GM18517 (cell line): ENCODE measurements around the gene FMOD.
"Not testable (repeated sequence)": the region's sequence is repeated elsewhere in the genome, so short reads cannot be mapped to it uniquely, and the experiment has no call there.

ENCODE experiments used
- ATAC-seq: cut with Tn5 transposase; IDR thresholded peaks from one replicate; pipeline ENCODE4 v1.9.1; 2021; ENCODE audit warnings: mild to moderate bottlenecking, moderate library complexity; ENCODE audit not compliant: unreplicated experiment

The FMOD gene

DNA sequence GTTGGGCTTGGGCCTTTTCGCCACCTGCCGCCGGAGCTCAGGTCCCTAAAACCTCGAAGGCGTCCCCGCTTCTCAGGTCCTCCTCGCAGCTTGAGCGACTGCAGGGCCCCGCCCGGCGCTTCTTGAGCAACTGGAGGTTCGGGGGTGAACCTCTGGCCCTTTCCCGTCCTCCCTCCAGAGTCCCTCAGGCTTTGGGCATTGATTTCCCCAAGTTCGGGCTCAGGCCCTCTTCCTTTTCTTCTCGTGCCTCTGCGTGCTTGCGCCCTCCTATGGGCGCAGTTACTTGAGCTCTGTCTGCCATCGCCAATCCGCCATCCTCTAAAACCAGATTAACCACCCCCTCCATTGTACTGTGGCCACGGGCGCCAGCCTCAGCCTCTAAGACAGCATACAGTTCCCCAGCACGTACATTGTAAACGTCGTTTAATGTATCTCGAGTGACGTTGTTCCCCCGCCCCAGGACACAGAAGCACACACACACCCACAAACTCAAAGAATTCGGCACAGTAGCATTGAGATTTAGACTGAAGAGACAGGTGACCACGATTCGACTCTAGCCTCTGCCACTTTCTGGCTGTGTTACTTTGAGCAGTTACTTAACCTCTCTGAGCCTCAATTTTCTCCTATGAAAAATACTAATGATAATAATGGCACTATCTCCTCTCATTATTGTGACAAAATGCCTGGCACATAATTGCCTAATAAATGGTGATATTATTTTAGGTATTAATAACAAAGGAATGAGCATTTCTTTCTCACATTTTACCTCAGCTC lies 23.1 kb downstream of the FMOD start:
- ATAC-seq = peak; percentile 30

DNA sequence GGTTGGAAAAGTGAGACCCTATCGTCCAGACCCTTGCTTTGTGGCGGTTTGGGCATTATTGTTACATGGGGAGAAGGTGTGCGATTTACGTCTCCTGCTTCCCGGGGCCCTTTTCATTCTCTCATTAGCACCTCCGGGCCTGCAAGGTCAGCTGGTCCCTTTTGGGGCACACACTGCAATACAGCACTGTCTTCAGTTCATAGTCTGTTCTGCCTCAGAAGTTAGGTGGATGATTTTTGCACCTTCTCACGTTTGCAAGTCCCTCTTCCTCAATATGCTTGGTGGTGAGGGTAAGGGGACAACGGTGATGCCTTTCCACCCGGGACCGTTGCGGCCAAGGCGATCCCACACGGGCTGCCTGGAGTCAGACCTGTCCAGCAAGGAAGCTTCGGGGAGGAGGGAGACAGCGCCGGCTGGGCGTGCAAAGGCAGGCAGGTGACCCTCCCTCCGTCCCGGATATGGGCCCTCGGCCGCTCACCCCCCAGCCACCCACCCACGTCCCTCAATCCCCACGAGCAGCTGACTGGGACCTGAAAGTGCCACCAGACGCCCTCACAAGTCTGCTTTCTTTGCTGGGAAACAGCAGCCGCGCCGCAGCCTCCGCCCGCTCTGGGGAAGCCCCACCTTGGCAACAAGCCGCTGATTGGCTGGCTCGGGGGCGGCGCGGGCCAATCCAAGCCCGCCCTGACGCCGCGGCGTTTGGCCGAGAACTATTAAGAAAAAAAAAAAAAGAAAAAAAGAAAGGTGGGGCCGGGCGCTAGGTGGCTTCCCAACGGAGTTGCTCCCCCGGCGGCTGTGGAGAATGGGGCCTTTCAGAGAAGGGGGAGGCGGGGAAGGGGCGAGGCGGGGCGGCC lies 23.9 kb downstream of the FMOD start:
- peak; percentile 54 for ATAC-seq

DNA sequence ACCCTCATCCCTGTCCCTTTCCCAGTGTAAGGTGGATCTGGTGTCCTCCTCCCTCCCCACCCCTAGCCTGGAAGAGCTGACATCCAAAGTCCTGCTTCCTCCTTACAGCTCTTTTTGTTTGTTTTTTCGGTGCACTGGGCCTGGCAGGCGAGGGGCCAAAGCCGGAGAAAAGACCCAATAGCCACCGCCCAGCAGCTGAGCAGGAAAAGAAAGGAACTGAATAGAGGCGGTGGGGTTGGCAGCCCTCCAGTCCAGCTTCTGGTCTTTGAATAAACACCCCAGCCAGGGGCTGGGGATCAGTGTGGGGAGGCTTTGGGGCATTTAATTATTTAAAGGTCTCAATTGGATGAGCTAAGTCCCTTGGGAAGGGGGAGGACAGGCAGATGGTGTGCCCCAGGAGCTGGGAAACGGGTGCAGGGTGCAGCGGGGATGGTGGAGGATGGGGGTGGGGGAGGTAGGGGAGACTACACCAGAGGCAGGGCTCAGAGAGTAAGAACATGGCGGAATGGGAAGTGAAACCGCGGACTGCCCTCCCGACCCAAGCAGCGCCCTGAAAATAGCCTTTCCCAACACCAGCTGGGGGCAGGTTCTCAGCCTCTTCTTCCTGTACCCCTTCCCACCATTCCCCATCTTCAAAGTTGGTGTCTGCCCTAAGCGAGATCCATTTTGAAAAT lies 25.4 kb downstream of the FMOD start:
- no peak for ATAC-seq

DNA sequence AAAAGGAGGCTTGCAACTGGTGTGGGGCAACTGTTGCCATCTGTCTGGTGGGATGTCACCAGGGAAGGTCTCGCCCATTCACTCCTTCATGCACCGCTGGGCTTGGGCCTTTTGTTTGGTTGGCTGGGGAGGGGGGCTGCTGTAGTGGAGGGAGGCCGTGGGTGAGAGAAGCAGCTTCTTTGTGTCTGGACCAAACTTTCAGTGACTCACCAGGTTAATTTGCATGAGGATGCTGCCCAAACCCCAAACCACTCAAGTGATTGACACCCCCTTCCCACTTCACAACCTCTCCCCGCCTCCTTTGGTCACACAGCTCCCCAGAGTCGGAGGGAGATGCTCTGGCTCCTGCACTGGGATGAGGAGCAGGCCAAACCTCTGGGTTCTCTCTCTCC lies 25.9 kb downstream of the FMOD start:
- peak; percentile 32 for ATAC-seq

DNA sequence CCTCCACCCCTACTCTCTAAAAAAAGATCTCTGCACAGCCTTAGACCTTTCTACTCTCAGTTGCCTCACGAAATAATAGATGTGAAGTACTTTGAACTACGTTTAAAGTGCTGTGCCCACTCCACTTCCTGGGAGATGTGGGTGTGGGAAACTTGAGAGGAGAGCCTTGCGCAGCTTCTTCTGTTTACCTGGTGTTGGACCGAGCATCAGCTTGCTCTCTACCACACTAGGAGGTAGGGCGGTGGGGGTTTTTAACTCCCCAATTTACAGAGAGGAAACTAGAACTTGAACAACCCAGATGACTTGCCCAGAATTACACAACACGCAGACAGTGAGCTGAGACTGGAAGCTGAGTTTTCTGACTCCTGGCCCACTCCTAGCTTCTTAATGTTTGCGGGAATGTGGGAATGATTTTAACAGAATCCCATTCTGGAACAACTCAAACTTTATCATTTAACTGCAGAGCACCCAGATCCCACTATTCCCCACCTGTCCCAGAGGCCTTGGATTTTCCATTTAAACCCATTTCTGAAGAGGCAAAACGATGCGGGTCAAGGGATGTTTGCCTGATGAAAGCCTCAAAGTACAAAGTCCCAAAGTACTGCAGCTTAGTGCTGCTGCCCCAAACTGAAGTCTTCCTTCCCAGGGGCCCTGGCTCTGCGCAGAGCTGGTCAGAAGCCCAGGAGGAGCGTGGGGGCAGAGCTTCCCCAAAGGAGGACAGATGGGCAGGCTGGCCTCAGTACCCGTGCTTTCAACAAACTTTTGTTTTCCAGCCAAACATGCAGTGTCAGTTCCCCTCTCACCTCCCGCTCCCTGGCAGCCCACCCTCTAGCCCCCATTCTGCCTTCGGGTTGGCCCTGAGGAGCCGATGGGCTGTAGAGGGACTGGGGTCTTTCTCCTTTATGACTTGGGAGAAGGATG lies 26.6 kb downstream of the FMOD start:
- ATAC-seq = no peak

- no peak for ATAC-seq
Measured at GRCh38 chr1:203323587-203323986, 27.3 kb downstream of the FMOD start.

- ATAC-seq = no peak
Measured at GRCh38 chr1:203322500-203323179, 28.3 kb downstream of the FMOD start.

- ATAC-seq = no peak
Measured at GRCh38 chr1:203321273-203322052, 29.5 kb downstream of the FMOD start.

GRCh38 chr1:203320591-203321272 lies 30.2 kb downstream of the FMOD start:
- ATAC-seq = peak; percentile 52

DNA sequence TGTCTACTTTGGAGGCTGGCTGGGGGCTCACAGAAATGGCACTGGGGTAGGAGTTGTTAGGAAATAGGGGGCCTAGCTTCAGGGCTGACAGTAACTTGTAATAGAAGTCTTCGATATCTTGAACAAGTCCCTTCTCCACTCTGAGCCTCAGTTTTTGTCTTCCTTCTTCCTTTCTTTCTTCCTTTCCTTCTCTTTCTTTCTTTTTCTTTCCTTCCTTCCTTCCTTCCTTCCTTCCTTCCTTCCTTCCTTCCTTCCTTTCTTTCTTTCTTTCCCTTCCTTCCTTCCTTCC lies 32.7 kb downstream of the FMOD start:
- ATAC-seq = no peak

DNA sequence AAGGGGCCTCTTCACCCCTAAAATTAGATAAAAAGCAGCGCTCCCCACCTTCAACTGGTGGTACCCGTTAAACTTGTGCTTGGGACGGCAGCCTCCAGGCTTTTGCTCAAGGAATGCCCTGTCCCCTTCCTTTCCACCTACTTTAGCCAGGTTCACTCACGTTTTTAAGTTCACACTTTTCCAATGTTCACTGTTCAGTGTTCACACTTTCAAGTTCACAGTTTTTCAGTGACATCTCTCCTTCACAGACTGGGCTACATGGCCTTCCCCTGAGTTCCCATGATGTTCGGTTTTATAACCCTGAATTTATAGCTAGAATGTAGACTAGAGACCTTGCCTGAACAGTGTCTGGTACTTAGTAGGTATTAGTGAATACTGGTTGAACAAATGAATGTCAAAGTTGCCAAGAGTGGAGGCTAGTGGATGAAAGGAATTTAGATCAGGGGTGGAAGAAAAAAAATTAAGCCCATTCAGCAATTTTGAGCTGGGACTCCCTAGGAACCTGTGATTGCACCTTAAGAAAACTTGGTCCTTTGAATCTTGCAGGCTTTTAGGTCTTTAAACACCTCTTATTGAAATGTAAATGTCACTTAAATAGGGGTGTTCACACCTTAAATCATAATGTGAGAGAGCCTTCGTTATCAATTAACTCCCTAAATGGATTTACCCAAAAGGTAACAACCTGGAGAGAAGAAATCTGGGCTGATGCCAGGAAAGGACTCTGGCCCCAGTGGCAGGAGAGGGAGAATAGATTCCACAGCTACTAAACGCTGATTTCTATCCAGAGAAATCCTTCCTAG lies 33.3 kb downstream of the FMOD start:
- ATAC-seq = no peak

GRCh38 chr1:203316626-203317093 lies 34.3 kb downstream of the FMOD start:
- no peak for ATAC-seq

GRCh38 chr1:203314025-203314759 lies 36.7 kb downstream of the FMOD start:
- ATAC-seq = not testable (repeated sequence)

- no peak for ATAC-seq
Measured at GRCh38 chr1:203311368-203312301, 39.3 kb downstream of the FMOD start.

GRCh38 chr1:203308923-203309331 lies 42.0 kb downstream of the FMOD start:
- no peak for ATAC-seq

GRCh38 chr1:203308328-203308922 lies 42.5 kb downstream of the FMOD start:
- no peak for ATAC-seq
